ENCODE data around the gene GGT1. TPM values are rescaled to one million over a fixed set of nuclear protein-coding genes. Genes with fewer than 3 reads are reported as not detected.
"Not testable (repeated sequence)": the region's sequence is repeated elsewhere in the genome, so short reads cannot be mapped to it uniquely, and the experiment has no call there.

The GGT1 gene
- 1.5 TPM for total RNA-seq
- long read RNA-seq: 0 reads

DNA sequence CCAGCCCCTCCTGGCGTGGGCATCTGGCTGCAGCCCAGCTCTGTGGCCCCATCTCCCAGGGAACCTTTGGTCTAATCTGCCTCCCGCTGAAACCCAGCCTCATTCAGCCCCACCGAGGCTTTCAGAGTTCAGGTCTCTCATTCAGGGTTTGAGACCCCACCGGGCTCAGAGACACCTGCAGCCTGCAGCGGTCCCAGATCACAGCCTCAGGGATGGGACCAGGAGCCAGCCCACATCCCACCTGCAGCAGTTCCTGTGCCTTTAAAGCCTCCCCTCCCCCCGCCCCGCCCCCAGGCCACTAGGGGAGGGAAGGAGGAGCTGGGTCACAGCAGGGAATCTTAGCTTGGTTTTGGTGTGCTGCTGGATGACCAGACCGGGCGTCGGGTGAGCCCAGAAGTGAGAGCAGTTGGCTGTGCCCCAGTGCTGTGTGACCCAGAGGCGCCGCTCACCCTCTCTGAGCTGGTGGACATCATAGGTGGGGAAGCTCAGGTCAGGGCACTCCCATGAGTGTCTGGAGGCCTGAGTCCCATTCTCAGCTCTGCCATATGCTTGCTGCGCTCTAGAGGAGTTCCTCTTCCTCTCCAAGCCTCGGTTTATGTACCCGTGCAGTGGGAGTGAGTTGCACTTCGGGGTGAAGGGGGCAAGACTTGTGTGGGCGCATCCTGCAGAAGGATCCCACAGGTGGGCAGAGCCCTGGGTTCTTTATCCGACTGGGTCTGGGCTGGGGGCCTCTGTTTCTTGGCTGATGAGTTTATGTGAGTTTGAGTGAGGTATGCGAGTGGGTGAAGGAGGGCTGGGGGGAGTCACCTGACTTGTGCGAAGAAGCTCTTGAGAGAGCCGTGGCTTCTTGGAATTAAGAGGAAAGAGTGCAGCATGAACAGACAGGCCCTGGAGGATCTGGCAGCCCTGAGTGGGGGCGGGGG is at the start of gene GGT1:
Gene GGT1, plus strand, starts transcription at position 347 of the 923 bp plus-strand sequence. CDS start 7,889 bp downstream, outside the sequence.
- intact Hi-C loops (cut with DNase I); ATAC-seq (ENCODE audit: poor library complexity); DNase-seq: not testable (repeated sequence)

DNA sequence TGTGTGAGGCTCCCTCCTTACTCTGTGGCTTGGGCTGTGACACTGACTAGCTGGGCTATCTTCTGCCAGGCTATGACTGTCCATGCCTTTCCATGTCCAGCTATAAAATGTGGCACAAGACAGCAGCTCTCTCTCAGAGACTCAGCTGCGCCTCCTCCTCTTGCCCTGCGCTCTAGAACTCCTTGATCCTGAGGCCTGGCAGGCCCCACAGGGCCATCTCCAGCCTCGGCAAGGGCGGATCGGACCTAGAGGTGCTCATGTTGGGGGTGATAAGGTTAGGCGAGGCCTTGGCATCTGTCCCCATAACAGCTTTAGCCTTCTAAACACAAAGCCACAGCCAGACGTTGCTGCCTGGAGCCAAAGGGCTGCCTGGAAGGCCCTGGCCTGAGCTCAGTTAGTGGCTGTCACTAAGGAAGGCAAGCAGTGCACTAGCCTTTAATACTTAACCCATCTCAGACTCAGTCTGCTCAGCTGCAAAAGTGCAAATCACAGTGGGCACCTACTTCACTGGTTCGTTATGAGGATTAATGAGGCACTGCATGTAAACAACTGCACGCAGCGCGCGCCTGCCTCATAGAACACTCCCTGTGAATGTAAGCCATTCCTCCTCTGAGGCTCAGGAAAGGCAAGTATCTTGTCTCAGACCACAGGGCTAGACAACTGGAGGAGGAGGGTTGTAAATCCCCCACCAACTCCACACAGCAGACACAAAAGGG is 49.2 kb upstream of the GGT1 start:
- DNase-seq (peak; percentile 71), ATAC-seq (ENCODE audit: poor library complexity) (peak; percentile 14)

DNA sequence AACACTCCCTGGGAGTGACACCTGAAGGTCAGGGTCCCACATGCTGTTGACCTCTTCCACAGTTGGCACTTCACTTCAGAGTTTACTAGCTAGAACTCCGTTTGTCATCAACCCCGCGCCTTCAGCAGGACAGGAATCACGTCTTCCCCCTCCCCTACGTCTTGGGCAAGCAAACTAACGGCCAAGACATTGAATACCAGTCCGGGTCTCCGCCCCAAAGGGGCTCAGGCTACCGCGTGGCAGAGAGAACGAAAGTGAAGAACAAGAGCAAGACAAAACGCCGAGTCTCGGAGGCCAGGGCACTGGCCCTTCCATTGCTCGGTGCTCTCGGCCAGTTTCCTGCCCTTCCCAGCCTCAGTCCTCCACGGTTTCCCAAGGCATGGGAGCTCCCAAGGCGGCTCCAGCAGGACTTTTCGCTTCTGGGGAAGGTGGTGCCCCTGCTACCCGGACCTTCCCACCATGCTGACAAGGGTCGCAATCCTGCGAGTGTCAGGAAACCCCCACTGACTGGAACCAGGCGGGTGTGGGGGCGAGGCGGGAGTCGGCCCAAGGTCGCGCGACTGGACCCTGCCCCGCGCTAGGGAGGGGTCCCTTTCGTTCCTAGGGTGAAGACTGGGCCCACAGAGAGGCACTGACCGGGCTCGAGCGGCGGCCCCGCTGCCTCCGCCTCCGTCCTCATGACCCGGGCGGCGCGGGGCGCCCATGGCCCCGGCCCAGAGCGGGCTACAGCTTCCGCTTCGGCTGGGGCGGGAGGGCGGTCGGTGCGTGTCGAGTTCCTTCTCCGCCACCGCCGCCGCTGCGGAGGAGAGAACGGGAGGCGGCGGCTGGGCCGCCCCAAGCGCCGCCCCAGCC is 48.5 kb upstream of the GGT1 start, which contains the start of gene GUCD1:
Gene GUCD1, minus strand, starts transcription at position 826 of the 852 bp plus-strand sequence. Its CDS starts 147 bp downstream, at position 679.
- DNase-seq (peak; percentile 51), ATAC-seq (ENCODE audit: poor library complexity) (peak; percentile 1)
- intact Hi-C loops (cut with DNase I): no loop called here

More for the DNA sequence above, 49.2 kb upstream of the GGT1 start:
- intact Hi-C loops (cut with DNase I): no loop called here

DNA sequence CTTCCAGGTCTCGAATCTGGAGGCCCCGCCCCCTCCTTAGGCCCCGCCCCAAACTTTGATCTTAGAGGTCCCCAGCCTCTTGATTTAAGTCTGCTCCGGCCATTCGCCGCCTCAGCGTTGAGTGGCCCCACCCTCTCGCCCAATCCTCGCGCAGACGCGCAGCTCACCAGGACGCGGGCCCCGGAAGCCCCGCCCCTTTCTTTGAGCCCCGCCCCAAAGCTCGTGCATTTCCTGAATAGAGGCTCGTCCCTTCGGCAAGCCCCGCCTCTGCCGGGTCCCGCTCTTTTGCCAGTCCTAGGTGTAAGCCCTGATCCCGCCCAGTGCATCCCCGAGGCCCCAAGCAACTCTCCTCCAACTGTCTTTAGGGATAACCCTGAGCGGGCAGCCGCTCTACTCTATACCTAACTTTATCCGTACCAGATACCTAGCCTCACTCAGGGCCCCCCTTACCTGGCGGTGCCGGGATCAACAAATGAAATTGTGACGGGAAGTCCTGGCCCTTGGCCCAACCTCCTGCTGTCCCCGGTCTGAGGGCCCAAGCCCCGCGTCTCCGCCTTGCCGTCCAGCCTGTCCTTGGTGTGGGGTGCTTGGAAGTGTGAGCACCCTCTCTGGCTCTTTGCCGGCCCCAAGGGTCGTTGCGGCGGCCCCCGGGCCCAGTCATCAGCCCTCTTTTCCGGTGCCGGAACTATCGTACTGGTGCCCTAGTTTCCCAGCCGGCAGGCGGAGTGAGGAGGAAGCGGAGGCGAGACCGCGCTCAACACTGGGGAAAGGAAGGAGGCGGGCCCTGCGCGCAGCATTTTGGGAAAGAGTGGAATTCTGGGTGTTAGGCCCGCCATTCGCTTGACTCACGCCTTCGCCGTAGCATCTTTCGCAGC is 47.6 kb upstream of the GGT1 start, which contains the start of gene SNRPD3:
Gene SNRPD3, plus strand, starts transcription at position 835 of the 875 bp plus-strand sequence. CDS start 1,676 bp downstream, outside the sequence.
- ATAC-seq (ENCODE audit: poor library complexity) (peak; percentile 90), DNase-seq (peak; percentile 100)
- intact Hi-C loops (cut with DNase I): no loop called here

DNA sequence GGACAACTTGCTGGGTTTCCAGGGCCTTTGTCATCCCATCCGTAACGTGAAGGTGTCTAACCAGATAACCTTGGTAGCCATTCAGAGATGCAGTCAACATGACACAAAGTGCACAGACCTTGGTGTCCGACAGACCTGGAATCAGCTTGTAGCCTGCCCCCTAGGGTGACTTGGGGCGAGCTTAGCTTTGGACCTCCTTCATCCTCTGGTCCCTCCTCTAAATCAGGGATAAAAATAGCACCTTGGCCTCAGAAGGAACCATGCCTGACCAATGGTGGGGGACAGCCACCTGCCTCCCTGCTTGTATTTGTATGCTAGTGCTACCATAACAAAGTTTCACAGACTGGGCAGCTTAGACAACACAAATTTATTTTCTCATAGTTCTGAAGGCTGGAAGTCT is 43.5 kb upstream of the GGT1 start:
- DNase-seq: no peak
- no peak for ATAC-seq (ENCODE audit: poor library complexity)
- intact Hi-C loops (cut with DNase I): no loop called here

DNA sequence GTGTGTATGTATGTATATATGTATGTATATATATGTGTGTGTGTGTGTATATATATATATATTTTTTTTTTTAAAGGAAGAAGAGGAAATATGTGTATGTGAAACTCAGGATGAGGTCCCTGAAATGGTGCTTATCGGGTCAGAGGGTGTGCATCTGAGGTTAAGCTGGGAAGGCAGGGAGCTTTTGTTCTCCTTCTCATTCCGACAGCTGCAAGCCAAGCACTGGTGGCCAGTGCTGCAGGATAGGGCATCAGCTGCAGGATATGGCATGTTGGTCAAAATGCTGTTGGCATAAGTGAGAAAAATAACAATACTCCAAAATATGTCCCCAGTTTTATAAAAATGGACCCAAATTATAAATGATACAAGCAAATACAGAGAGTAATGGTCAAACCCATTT is 39.7 kb upstream of the GGT1 start:
- DNase-seq (no peak), ATAC-seq (ENCODE audit: poor library complexity) (no peak)
- intact Hi-C loops (cut with DNase I): no loop called here

DNA sequence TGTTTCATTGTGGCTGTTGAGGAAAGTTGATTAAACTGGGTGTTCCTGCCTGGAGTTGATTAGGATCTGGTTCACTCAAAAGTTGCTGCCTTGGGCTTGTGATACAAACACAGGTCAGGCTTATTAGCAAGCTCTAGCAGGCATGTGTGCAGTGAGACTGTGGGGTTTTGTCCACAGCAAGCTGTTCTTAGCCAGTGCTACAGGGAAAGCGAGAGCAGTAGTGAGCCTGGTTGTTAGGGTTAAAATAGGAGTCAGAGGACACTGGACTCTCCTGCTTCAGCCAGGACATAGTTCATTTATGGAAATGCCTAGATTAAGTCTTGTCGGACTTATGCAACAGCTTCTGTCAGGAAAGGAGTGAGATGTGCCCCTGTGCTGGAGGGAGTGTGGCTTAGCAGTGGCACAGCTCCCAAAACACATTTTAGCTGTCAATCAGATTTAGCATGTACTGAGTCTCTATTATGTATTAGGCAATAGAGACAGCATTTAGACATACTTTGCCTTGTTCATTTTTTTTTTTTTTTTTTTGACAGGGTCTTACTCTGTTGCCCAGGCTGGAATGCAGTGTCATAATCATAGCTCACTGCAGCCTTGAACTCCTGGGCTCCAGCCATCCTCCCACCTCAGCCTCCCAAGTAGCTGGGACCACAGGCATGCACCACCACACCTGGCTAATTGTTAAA is 38.5 kb upstream of the GGT1 start:
- intact Hi-C loops (cut with DNase I): no loop called here
- ATAC-seq (ENCODE audit: poor library complexity) (peak; percentile 92), DNase-seq (no peak)

DNA sequence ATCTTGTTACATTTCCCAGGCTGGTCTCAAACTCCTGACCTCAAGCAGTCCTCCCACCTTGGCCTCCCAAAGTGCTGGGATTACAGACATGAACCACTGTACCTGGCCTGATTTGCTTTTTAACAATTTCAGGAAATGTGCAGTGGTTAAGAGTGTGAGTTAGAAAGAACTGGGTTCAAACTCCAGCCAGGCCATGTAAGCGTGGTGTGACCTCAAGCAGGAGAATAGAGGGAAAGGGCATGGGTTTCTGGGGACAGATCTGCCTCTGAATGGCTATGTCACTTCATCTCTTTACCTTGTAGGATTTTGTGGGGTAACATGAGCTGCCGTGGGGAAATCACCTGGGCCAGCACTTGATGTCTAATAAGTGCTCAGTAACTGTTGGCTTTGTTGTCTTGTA is 37.9 kb upstream of the GGT1 start:
- intact Hi-C loops (cut with DNase I): no loop called here
- DNase-seq (no peak), ATAC-seq (ENCODE audit: poor library complexity) (no peak)

DNA sequence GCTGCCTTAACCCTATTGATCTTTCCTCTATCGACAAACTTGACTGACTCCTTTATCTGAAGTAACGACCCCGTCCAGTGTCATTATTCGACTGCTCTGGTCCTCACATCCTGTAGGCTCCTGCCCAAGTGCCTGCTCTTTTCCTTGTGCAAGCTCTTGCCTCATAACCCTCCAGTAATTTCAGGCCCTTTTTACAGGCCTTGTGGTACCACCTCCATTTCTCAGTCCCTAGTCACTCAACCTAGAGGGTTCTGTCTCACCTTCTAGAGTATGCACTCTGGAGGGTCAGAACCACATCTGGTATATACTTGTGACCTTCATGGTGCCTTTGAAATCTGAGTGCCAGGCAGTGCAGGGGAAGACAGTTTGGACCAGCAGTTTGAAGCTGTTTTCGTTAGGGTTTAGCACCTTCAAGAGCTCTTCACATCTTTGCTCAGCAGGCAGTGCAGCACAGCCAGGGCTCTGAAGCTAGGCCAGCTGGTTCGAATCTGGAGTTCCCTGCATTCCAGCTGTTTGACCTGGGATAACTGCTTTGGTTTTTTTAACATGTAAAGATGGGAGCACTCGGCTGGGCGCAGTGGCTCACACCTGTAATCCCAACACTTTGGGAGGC is 36.0 kb upstream of the GGT1 start:
- no peak for DNase-seq
- intact Hi-C loops (cut with DNase I): no loop called here
- no peak for ATAC-seq (ENCODE audit: poor library complexity)

DNA sequence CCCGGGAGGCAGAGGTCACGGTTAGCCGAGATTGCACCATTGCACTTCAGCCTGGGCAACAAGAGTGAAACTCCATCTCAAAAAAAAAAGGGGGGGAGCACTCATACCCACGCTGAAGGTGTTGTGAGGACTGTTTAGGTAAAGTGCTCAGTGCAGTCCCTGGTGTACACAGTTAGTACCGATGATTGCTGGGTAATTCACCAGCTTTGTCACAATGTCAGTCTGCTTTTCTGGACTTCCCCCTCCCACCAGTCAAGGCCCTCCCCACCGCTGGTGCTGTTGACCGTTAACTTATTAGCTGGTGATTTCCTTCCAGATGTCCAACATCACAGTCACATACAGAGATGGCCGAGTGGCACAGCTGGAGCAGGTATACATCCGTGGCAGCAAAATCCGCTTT is 35.3 kb upstream of the GGT1 start:
- ATAC-seq (ENCODE audit: poor library complexity): no peak
- DNase-seq: no peak
- intact Hi-C loops (cut with DNase I): no loop called here

DNA sequence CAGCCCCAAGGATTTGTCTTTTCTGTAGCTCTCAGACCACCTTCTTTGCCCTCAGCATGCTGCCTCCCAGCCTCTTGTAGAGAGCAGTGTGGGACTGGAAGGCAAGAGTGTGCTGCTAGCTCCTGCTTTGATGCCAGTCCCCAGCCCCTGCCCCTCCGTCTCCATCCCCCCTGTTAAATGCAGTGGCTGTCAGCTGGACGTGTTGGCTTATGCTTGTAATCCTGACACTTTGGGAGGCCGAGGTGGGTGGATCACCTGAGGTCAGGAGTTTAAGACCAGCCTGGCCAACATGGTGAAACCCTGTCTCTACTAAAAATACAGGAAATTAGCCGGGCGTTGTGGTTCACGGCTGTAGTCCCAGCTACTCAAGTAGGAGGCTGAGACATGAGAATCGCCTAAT is 31.7 kb upstream of the GGT1 start:
- no peak for DNase-seq
- no peak for ATAC-seq (ENCODE audit: poor library complexity)
- intact Hi-C loops (cut with DNase I): no loop called here

DNA sequence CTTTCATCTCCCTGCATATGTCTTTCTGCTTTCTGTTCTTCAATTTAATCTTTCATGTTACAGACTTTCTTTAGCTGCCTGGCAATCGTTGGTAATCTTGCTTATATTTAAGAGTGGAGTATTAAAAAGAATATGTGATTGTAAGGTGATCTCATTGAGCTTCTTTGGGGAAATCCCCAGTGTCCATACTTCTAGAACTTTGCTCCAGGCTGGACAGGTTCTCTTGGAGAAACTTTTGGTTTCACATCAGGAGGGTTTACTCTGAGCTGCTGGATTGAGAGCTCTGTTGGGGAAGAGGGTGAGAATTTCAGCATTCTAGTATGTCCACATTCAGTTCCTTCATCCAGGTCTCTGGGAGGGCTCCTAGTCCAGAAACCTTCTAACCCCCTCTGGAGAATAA is 26.2 kb upstream of the GGT1 start:
- intact Hi-C loops (cut with DNase I): no loop called here
- ATAC-seq (ENCODE audit: poor library complexity) (no peak), DNase-seq (no peak)

DNA sequence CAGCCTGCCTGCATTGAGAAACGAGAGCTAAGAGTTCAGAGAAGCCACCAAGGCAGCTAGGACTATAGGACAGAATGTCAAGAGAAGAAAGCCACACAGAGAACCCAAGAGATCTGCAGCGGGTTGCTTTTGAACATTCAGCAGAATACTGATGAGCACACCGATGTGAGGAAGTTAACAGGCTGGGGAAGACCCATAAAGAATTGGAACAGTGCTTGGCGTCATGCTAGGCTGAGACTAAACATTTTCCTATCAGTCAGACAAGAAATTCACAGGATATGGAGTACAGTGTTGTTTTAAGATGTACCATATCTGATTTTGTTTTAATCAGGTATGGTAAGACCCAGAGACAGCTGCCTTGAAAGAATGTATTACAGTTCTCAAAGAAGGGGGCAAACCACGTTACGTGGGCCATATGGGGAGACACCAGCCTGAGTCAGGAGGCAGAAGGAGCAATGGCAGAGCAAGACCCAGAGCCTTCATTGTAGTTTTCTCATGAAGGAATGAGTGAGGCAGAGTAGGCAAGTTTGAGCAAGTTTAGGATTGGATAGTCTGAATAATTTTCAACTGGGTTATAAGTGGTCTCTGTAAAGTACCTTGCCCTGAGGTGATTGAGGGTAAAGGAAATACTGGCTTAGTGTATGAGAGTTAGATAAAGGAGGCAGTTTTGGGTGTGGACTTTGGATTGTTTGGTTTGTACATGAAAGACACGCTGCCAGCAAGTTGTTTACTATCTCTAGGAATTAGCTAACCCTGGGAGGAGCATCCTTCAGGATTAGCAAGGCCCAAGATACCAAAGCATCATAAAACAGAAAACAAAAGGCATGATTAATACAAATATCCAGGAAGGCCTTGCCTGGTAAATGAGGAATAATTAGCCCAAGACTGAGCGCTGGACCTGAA is 24.4 kb upstream of the GGT1 start:
- intact Hi-C loops (cut with DNase I): no loop called here
- no peak for ATAC-seq (ENCODE audit: poor library complexity)
- DNase-seq: no peak

DNA sequence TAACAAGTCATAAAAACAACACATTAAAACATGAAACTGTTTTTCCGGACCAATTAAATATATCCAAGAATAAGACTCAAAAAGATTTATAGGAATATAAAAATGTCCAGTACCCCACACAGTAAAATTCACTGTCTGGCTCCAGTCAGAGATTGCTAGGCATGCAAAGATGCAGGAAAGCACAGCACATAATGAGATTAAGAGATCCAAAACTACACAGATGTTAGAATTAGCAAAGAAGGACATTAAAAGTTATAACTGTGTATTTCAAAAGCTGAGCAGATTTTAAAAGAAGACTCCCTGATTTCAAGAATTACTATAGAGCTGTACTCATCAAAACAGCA is 23.8 kb upstream of the GGT1 start:
- ATAC-seq (ENCODE audit: poor library complexity) (no peak), DNase-seq (no peak)
- intact Hi-C loops (cut with DNase I): no loop called here

DNA sequence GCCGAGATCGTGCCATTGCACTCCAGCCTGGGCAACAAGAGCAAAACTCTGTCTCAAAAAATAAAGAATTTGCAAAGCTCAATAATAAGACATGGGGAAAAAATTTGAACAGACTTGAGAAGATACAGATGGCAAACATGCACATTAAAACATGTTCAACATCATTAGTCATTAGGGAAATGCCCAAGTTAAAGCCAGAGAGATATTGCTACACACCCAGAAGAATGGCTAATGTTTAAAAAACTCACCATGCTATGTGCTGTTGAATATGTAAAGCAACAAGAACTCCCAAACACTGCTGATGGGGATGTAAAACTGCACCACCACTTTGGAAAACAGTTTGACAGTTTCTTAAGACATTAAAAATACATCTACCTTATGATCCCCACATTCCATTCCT is 22.7 kb upstream of the GGT1 start:
- DNase-seq (no peak), ATAC-seq (ENCODE audit: poor library complexity) (no peak)

More for the DNA sequence above, 22.7 kb upstream of the GGT1 start:
- intact Hi-C loops (cut with DNase I): no loop called here
